Liver (tissue), 9 donors: ENCODE data around the gene SATB2. TPM values are rescaled to one million over a fixed set of nuclear protein-coding genes. Genes with fewer than 3 reads are reported as not detected.

ENCODE experiments used
- DNase-seq: peaks from one replicate; pipeline ENCODE4 v3.0.0-alpha.2; 2017; ENCODE audit warnings: low spot score
- H3K27ac ChIP-seq, 2 donors: one replicate each; pipeline ENCODE4 v1.7.0; 2013; ENCODE audit warnings: inconsistent platforms in 2 of 2, low read length in 2 of 2, control low read depth in 1 of 2, low read depth in 1 of 2, mild to moderate bottlenecking in 1 of 2
- H3K27me3 ChIP-seq, 4 donors: one replicate each; pipeline versions ENCODE4 v1.6.1 to v1.7.0; 2013; ENCODE audit warnings: low read length in 3 of 4, inconsistent platforms in 1 of 4, mild to moderate bottlenecking in 1 of 4, moderate library complexity in 1 of 4; ENCODE audit not compliant: control insufficient read depth in 4 of 4, insufficient read depth in 4 of 4
- H3K36me3 ChIP-seq, 4 donors: one replicate each; pipeline versions ENCODE4 v1.6.1 to v1.7.0; 2013; ENCODE audit warnings: low read length in 3 of 4, mild to moderate bottlenecking in 3 of 4, low read depth in 1 of 4, moderate library complexity in 1 of 4; ENCODE audit not compliant: control insufficient read depth in 4 of 4, insufficient read depth in 3 of 4
- H3K4me1 ChIP-seq, 4 donors: one replicate each; pipeline versions ENCODE4 v1.6.1 to v1.7.0; 2013; ENCODE audit warnings: low read length in 3 of 4, mild to moderate bottlenecking in 3 of 4, moderate library complexity in 1 of 4; ENCODE audit not compliant: control insufficient read depth in 4 of 4, insufficient read depth in 4 of 4
- H3K4me3 ChIP-seq, 3 donors: one replicate each; pipeline versions ENCODE4 v1.6.1 to v1.7.0; 2013; ENCODE audit warnings: low read length in 3 of 3, control low read depth in 1 of 3, low read depth in 1 of 3, mild to moderate bottlenecking in 1 of 3
- H3K9ac ChIP-seq, 2 donors: one replicate each; pipeline ENCODE4 v1.7.0; 2013; ENCODE audit warnings: low read length in 2 of 2, mild to moderate bottlenecking in 2 of 2, moderate library complexity in 2 of 2, control low read depth in 1 of 2, low read depth in 1 of 2
- H3K9me3 ChIP-seq, 4 donors: one replicate each; pipeline versions ENCODE4 v1.6.1 to v1.7.0; 2013; ENCODE audit warnings: low read length in 3 of 4; ENCODE audit not compliant: control insufficient read depth in 4 of 4
- EGR1 ChIP-seq, 2 donors: IDR thresholded peaks; 2 replicates each; pipeline ENCODE4 v1.6.1; 2016 to 2018; ENCODE audit warnings: antibody characterized with exemption in 2 of 2, low read depth in 2 of 2
- FOXA1 ChIP-seq: IDR thresholded peaks from 2 replicates; pipeline ENCODE4 v1.6.1; 2016; ENCODE audit warnings: antibody characterized with exemption
- FOXA2 ChIP-seq: IDR thresholded peaks from 2 replicates; pipeline ENCODE4 v1.6.1; 2016; ENCODE audit warnings: antibody characterized with exemption
- GABPA ChIP-seq, 2 donors: IDR thresholded peaks in 1 of 2; conservative IDR thresholded peaks in 1 of 2; 2 replicates each; pipeline ENCODE4 v1.6.1; 2016; ENCODE audit warnings: antibody characterized with exemption in 2 of 2, mild to moderate bottlenecking in 1 of 2, moderate library complexity in 1 of 2
- HNF4A ChIP-seq, 2 donors: conservative IDR thresholded peaks; 2 replicates each; pipeline ENCODE4 v1.6.1; 2016; ENCODE audit warnings: antibody characterized with exemption in 2 of 2, mild to moderate bottlenecking in 2 of 2
- HNF4G ChIP-seq: IDR thresholded peaks from 2 replicates; pipeline ENCODE4 v1.6.1; 2016; ENCODE audit warnings: antibody characterized with exemption
- JUND ChIP-seq, 2 donors: IDR thresholded peaks; 2 replicates each; pipeline ENCODE4 v1.6.1; 2016; ENCODE audit warnings: antibody characterized with exemption in 2 of 2
- NR2F2 ChIP-seq: IDR thresholded peaks from 2 replicates; pipeline ENCODE4 v1.6.1; 2016; ENCODE audit warnings: antibody characterized with exemption
- RAD21 ChIP-seq, 2 donors: IDR thresholded peaks; 2 replicates each; pipeline ENCODE4 v1.6.1; 2016; ENCODE audit warnings: antibody characterized with exemption in 2 of 2, mild to moderate bottlenecking in 2 of 2
- RXRA ChIP-seq, 2 donors: IDR thresholded peaks; 2 replicates each; pipeline ENCODE4 v1.6.1; 2017 to 2018; ENCODE audit warnings: antibody characterized with exemption in 2 of 2, mild to moderate bottlenecking in 1 of 2
- SP1 ChIP-seq: IDR thresholded peaks from 2 replicates; pipeline ENCODE4 v1.6.1; 2018; ENCODE audit warnings: antibody characterized with exemption, mild to moderate bottlenecking
- TAF1 ChIP-seq: conservative IDR thresholded peaks from 2 replicates; pipeline ENCODE4 v1.6.1; 2016; ENCODE audit warnings: antibody characterized with exemption, mild to moderate bottlenecking
- YY1 ChIP-seq: IDR thresholded peaks from 2 replicates; pipeline ENCODE4 v1.6.1; 2016; ENCODE audit warnings: antibody characterized with exemption, mild to moderate bottlenecking
- WGBS: extraction: QIAGEN DNeasy Blood & Tissue Kit; methylation state at CpG from one replicate; pipeline ENCODE4 v1.1.7; 2013; 5-methylcytosine and 5-hydroxymethylcytosine counted together
- polyA plus RNA-seq, 2 donors: library from polyadenylated mRNA; stranded (reverse) in 1 of 2; unstranded in 1 of 2; fragments of 200-250 nt in 1 of 2; fragments of >200 nt in 1 of 2; fragmentation: Nextera tagmentation in 1 of 2; extraction: Ambion mirVana in 1 of 2; gene quantifications; one replicate each; pipeline versions ENCODE4 v1.2.1 to v1.2.3, GENCODE V29; 2013 to 2015
- total RNA-seq, 2 donors: library from RNA; depleted of rRNA; stranded (reverse); fragments of >200 nt; gene quantifications; one replicate each; pipeline ENCODE4 v1.2.3, GENCODE V29; 2014
- TF ChIP-seq, protein P1 (sequence below): fragments of 150-350 bp; IDR thresholded peaks from 2 replicates; pipeline ENCODE4 v1.5.1; 2017; ENCODE audit warnings: improper control_type of control experiment, low read depth, low read length; ENCODE audit not compliant: missing input control
- TF ChIP-seq, protein P2 (sequence below): IDR thresholded peaks from 2 replicates; pipeline ENCODE4 v1.6.1; 2016; ENCODE audit warnings: antibody characterized with exemption
- TF ChIP-seq, protein P3 (sequence below): IDR thresholded peaks from 2 replicates; pipeline ENCODE4 v1.6.1; 2016; ENCODE audit warnings: antibody characterized with exemption, mild to moderate bottlenecking
- TF ChIP-seq, protein P4 (sequence below): IDR thresholded peaks from 2 replicates; pipeline ENCODE4 v1.6.1; 2016; ENCODE audit warnings: antibody characterized with exemption
- TF ChIP-seq, protein P5 (sequence below): IDR thresholded peaks from 2 replicates; pipeline ENCODE4 v1.6.1; 2016; ENCODE audit warnings: antibody characterized with exemption
- donor health status: healthy.
- donor health status: healthy.
- donor health status: healthy.
- donor health status: healthy.
- donor health status: healthy.

The SATB2 gene
- total and polyA plus RNA-seq, 4 donors = 0.19 to 2.3 (median 0.91) TPM

DNA sequence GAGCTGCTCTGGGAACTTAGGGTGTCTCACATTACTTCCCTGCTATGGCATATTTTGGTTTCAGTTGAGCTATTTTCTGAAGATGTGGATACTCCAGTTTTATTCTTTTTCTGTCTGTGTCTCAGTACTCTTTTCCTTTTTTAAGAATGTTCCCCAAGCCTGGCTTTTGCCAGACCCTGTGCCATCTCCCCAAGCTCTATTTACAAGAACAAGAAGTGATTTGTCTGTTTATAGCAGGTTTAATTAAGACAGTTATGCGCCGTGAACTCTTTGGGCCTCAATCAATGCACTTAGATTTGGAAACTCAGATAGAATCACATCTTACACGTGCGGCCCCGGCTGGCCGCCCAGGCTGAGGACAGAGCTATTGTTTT is 8.9 kb upstream of the SATB2 start (continued):
- no peak for TF ChIP-seq RXRA (IDR thresholded peaks at IDR 0.05)
- TF ChIP-seq, protein P1, sequence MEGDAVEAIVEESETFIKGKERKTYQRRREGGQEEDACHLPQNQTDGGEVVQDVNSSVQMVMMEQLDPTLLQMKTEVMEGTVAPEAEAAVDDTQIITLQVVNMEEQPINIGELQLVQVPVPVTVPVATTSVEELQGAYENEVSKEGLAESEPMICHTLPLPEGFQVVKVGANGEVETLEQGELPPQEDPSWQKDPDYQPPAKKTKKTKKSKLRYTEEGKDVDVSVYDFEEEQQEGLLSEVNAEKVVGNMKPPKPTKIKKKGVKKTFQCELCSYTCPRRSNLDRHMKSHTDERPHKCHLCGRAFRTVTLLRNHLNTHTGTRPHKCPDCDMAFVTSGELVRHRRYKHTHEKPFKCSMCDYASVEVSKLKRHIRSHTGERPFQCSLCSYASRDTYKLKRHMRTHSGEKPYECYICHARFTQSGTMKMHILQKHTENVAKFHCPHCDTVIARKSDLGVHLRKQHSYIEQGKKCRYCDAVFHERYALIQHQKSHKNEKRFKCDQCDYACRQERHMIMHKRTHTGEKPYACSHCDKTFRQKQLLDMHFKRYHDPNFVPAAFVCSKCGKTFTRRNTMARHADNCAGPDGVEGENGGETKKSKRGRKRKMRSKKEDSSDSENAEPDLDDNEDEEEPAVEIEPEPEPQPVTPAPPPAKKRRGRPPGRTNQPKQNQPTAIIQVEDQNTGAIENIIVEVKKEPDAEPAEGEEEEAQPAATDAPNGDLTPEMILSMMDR = no peak
- TF ChIP-seq FOXA1 = no peak
- no peak for TF ChIP-seq NR2F2
- TF ChIP-seq GABPA (IDR thresholded peaks at IDR 0.05 in 1 of 2, conservative IDR thresholded peaks at IDR 0.05 in 1 of 2) = no peak
- TF ChIP-seq RAD21 (IDR thresholded peaks at IDR 0.05) = no peak

DNA sequence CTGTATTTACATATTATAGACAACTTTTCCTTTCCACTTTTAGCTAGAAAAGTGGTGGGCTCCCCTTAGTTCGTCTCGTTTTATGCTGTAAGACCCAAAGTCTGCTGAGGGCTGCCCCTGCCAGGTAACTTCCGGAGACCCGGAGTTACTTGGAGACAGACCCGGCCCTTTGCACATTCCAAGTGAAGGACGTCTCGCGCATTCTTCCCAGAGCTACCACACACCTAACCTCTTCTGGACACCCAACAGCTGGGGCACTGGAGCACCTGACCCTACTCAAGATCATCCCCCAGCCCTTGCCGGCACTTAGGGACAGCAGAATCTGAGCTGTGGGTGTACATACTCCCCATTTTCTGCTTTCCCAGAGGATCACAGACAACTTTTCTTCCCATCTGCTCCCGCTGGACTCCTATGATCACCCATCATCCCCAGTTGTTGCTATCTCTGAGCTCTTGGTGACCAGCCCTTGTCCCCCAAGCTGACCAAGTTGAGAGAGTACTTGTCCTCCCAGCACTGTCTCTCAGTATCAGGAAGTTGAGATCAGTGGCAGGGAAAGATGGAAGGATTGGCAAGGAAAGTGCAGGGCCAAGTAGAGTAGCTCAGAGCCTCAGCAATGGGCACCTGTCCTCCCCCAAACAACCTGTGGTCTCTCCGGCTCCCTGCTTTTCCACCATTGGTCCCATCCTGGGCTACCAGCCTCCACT is 8.4 kb upstream of the SATB2 start:
- no peak overlapping the region for H3K9ac ChIP-seq
- no peaks in the 10 kb centered on the region for H3K36me3 ChIP-seq
- H3K9me3 ChIP-seq = no peaks in the 10 kb centered on the region
- peaks cover 14 to 36% (median 29%) of the 10 kb centered on the region in 4 donors for H3K4me1 ChIP-seq
- DNase-seq = no peak
- H3K4me3 ChIP-seq = no peak overlapping the region
- no peak overlapping the region for H3K27ac ChIP-seq
- H3K27me3 ChIP-seq = peaks cover 0 to 63% (median 36%) of the 10 kb centered on the region in 4 donors
- TF ChIP-seq GABPA (IDR thresholded peaks at IDR 0.05 in 1 of 2, conservative IDR thresholded peaks at IDR 0.05 in 1 of 2) (no peak), NR2F2 (no peak)
- WGBS = 13% methylated on average over 11 of the region's 11 CpGs

DNA sequence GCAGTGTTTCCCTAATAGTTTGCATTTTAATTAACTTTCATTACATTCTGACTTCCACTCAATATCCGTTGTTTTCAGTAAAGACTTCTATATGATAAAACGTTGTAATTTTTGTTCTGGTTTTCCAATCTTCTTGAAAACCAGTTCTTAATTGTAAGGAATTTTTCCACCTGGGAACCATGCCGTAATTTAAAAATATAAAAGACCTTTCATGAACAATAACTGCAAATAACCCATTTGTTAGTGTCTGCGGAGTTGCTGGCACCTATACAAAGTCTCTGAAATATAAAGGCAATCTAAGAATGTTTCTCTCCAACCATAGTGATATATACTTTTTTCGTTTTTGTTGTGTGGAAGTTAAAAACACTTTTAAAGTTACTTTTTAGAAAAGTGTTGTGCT is 7.7 kb upstream of the SATB2 start:
- H3K4me3 ChIP-seq = no peak overlapping the region
- H3K9me3 ChIP-seq = no peaks in the 10 kb centered on the region
- WGBS = 13% methylated on average over 5 of the region's 5 CpGs
- no peak overlapping the region for H3K27ac ChIP-seq
- no peaks in the 10 kb centered on the region for H3K36me3 ChIP-seq
- no peak for DNase-seq
- TF ChIP-seq RXRA (IDR thresholded peaks at IDR 0.05) (no peak), GABPA (IDR thresholded peaks at IDR 0.05 in 1 of 2, conservative IDR thresholded peaks at IDR 0.05 in 1 of 2) (no peak), SP1 (no peak), NR2F2 (no peak), FOXA1 (no peak), YY1 (no peak), JUND (IDR thresholded peaks at IDR 0.05) (no peak), HNF4A (conservative IDR thresholded peaks at IDR 0.05) (no peak), FOXA2 (no peak), HNF4G (no peak), RAD21 (IDR thresholded peaks at IDR 0.05) (no peak), EGR1 (IDR thresholded peaks at IDR 0.05; ENCODE audit: low read depth in 2 of 2) (no peak), TAF1 (no peak)
- TF ChIP-seq, protein P2, sequence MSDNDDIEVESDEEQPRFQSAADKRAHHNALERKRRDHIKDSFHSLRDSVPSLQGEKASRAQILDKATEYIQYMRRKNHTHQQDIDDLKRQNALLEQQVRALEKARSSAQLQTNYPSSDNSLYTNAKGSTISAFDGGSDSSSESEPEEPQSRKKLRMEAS = no peak
- TF ChIP-seq, protein P3, sequence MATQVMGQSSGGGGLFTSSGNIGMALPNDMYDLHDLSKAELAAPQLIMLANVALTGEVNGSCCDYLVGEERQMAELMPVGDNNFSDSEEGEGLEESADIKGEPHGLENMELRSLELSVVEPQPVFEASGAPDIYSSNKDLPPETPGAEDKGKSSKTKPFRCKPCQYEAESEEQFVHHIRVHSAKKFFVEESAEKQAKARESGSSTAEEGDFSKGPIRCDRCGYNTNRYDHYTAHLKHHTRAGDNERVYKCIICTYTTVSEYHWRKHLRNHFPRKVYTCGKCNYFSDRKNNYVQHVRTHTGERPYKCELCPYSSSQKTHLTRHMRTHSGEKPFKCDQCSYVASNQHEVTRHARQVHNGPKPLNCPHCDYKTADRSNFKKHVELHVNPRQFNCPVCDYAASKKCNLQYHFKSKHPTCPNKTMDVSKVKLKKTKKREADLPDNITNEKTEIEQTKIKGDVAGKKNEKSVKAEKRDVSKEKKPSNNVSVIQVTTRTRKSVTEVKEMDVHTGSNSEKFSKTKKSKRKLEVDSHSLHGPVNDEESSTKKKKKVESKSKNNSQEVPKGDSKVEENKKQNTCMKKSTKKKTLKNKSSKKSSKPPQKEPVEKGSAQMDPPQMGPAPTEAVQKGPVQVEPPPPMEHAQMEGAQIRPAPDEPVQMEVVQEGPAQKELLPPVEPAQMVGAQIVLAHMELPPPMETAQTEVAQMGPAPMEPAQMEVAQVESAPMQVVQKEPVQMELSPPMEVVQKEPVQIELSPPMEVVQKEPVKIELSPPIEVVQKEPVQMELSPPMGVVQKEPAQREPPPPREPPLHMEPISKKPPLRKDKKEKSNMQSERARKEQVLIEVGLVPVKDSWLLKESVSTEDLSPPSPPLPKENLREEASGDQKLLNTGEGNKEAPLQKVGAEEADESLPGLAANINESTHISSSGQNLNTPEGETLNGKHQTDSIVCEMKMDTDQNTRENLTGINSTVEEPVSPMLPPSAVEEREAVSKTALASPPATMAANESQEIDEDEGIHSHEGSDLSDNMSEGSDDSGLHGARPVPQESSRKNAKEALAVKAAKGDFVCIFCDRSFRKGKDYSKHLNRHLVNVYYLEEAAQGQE = no peak
- TF ChIP-seq, protein P4, sequence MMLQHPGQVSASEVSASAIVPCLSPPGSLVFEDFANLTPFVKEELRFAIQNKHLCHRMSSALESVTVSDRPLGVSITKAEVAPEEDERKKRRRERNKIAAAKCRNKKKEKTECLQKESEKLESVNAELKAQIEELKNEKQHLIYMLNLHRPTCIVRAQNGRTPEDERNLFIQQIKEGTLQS = no peak
- TF ChIP-seq, protein P5, sequence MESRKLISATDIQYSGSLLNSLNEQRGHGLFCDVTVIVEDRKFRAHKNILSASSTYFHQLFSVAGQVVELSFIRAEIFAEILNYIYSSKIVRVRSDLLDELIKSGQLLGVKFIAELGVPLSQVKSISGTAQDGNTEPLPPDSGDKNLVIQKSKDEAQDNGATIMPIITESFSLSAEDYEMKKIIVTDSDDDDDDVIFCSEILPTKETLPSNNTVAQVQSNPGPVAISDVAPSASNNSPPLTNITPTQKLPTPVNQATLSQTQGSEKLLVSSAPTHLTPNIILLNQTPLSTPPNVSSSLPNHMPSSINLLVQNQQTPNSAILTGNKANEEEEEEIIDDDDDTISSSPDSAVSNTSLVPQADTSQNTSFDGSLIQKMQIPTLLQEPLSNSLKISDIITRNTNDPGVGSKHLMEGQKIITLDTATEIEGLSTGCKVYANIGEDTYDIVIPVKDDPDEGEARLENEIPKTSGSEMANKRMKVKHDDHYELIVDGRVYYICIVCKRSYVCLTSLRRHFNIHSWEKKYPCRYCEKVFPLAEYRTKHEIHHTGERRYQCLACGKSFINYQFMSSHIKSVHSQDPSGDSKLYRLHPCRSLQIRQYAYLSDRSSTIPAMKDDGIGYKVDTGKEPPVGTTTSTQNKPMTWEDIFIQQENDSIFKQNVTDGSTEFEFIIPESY = no peak
- TF ChIP-seq, protein P1 = no peak
- peaks cover 0 to 62% (median 32%) of the 10 kb centered on the region in 4 donors for H3K27me3 ChIP-seq
- H3K4me1 ChIP-seq = peaks cover 15 to 32% (median 28%) of the 10 kb centered on the region in 4 donors
- H3K9ac ChIP-seq = no peak overlapping the region
